ENCODE results near the gene IDS. TPM values are rescaled to one million over a fixed set of nuclear protein-coding genes. Genes with fewer than 3 reads are reported as not detected.

The IDS gene
- total and polyA plus RNA-seq, 2 donors (not counting 3 experiments of a cell fraction or from before 2014, with no cell fraction given), result 35.2 to 44.0 TPM

DNA sequence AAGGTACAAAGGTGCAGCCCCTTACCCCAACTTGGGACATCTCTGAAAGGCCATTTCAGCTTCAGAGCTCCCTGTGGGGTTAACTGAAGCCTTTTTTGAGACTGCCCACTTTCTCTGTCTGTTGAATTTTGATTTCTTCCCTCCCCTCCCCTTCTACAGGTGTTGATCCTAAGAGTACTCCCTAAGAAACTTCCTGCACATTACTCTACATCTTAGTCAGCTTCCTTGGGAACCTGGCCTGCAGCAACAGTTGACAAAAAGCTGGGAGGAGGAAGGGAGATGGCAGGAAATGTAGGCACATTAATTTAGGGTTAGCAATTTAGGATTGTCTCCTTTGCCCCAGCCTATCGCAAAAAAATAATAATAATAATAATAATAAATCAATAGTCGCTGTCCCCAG lies 1.2 kb upstream of the IDS start:
- FAIRE-seq, result peak; percentile 79
- BruUV-seq (replicated peaks), result no TSS peak

More for the DNA sequence above, 1.2 kb upstream of the IDS start:
- no peak overlapping the region for H3K27ac ChIP-seq (ENCODE audit: insufficient read depth, low read depth, low read length)
- H2AFZ ChIP-seq (ENCODE audit: low read depth, low read length), result no peak overlapping the region
- ChIA-PET CTCF (interaction anchor here (1.5 kb wide), 1 partner anchor 11 kb away, joined by 3 read pairs; no protein-coding TSS in a partner anchor), POLR2A (interaction anchor here (2.2 kb wide), 1 partner anchor 34 kb away, joined by 15 read pairs; the partner anchor contains the start of gene EOLA1)
- dilution Hi-C loops (cut with MboI; ENCODE audit: extremely low pct_ligation_motif_present, low sequenced_read_pairs) (no loop called here), intact Hi-C loops (cut with micrococcal nuclease) (loop anchor here (10.0 kb wide), 1 partner anchor 428 kb away; the partner anchor contains the start of gene EOLA2)
- TF ChIP-seq POLR2A (IDR thresholded peaks at IDR 0.05; ENCODE audit: low read depth, low read length) (no peak), EZH2 (IDR thresholded peaks at IDR 0.05; ENCODE audit: borderline replicate concordance, low read depth, low read length, severe bottlenecking) (no peak), JUN (IDR thresholded peaks at IDR 0.05; ENCODE audit: borderline replicate concordance, insufficient read depth, insufficient read length, low read depth) (no peak), MYC (IDR thresholded peaks at IDR 0.05; ENCODE audit: low read depth, low read length) (no peak), FOS (IDR thresholded peaks at IDR 0.05; ENCODE audit: borderline replicate concordance, insufficient read depth, low read length) (no peak), POLR2AphosphoS5 (IDR thresholded peaks at IDR 0.05; ENCODE audit: insufficient read depth, low read depth, low read length) (no peak), GATA2 (IDR thresholded peaks at IDR 0.05; ENCODE audit: insufficient read depth, insufficient read length, low read depth, low read length) (no peak)
- TF ChIP-seq, protein P1, sequence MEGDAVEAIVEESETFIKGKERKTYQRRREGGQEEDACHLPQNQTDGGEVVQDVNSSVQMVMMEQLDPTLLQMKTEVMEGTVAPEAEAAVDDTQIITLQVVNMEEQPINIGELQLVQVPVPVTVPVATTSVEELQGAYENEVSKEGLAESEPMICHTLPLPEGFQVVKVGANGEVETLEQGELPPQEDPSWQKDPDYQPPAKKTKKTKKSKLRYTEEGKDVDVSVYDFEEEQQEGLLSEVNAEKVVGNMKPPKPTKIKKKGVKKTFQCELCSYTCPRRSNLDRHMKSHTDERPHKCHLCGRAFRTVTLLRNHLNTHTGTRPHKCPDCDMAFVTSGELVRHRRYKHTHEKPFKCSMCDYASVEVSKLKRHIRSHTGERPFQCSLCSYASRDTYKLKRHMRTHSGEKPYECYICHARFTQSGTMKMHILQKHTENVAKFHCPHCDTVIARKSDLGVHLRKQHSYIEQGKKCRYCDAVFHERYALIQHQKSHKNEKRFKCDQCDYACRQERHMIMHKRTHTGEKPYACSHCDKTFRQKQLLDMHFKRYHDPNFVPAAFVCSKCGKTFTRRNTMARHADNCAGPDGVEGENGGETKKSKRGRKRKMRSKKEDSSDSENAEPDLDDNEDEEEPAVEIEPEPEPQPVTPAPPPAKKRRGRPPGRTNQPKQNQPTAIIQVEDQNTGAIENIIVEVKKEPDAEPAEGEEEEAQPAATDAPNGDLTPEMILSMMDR (IDR thresholded peaks at IDR 0.05; ENCODE audit: extremely low read depth in 1 of 2, insufficient read depth in 1 of 2, low read depth in 1 of 2, low read length in 2 of 2), result no peak
- TF ChIP-seq, protein P2, sequence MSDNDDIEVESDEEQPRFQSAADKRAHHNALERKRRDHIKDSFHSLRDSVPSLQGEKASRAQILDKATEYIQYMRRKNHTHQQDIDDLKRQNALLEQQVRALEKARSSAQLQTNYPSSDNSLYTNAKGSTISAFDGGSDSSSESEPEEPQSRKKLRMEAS (IDR thresholded peaks at IDR 0.05; ENCODE audit: insufficient read depth, insufficient read length), result no peak
- H4K20me1 ChIP-seq (replicated peaks; ENCODE audit: control insufficient read depth, extremely low read depth, insufficient read depth, low read length), result no peaks in the 10 kb centered on the region
- H3K36me3 ChIP-seq (ENCODE audit: control insufficient read depth in 2 of 2, extremely low read depth in 1 of 2, insufficient read depth in 2 of 2, low read length in 2 of 2), result peaks cover 0 to 5% of the 10 kb centered on the region in 2 experiments
- H3K4me3 ChIP-seq (replicated peaks in 1 of 3; ENCODE audit: insufficient read depth in 1 of 3, low read depth in 1 of 3, low read length in 3 of 3), result no peak overlapping the region
- DNase-seq (ENCODE audit: low read depth, low spot score), result no peak
- H3K4me1 ChIP-seq (ENCODE audit: control insufficient read depth, extremely low read depth, insufficient read depth, low read length), result peaks cover 17% of the 10 kb centered on the region
- H3K9me1 ChIP-seq (replicated peaks; ENCODE audit: control insufficient read depth, extremely low read depth, insufficient read depth, low read length), result no peaks in the 10 kb centered on the region
- H3K9ac ChIP-seq (replicated peaks; ENCODE audit: extremely low read depth, insufficient read depth, low read length), result no peak overlapping the region
- no peak overlapping the region for H3K4me2 ChIP-seq (ENCODE audit: insufficient read depth, low read length)
- peaks cover 6% of the 10 kb centered on the region for H3K79me2 ChIP-seq (ENCODE audit: control insufficient read depth, insufficient read depth, low read length)
- H3K27me3 ChIP-seq (ENCODE audit: control insufficient read depth in 2 of 2, insufficient read depth in 2 of 2, low read length in 2 of 2), result peaks cover 0 to 2% of the 10 kb centered on the region in 2 experiments
- H3K9me3 ChIP-seq (replicated peaks; ENCODE audit: control insufficient read depth, insufficient read depth, low read length), result no peaks in the 10 kb centered on the region

All from endothelial cell of umbilical vein (primary cell).